ENCODE data around the gene HERC4. TPM values are rescaled to one million over a fixed set of nuclear protein-coding genes. Genes with fewer than 3 reads are reported as not detected.
A peak's percentile ranks its signal among the peaks of the same experiment; 100 is the strongest.

HERC4 gene, protein sequence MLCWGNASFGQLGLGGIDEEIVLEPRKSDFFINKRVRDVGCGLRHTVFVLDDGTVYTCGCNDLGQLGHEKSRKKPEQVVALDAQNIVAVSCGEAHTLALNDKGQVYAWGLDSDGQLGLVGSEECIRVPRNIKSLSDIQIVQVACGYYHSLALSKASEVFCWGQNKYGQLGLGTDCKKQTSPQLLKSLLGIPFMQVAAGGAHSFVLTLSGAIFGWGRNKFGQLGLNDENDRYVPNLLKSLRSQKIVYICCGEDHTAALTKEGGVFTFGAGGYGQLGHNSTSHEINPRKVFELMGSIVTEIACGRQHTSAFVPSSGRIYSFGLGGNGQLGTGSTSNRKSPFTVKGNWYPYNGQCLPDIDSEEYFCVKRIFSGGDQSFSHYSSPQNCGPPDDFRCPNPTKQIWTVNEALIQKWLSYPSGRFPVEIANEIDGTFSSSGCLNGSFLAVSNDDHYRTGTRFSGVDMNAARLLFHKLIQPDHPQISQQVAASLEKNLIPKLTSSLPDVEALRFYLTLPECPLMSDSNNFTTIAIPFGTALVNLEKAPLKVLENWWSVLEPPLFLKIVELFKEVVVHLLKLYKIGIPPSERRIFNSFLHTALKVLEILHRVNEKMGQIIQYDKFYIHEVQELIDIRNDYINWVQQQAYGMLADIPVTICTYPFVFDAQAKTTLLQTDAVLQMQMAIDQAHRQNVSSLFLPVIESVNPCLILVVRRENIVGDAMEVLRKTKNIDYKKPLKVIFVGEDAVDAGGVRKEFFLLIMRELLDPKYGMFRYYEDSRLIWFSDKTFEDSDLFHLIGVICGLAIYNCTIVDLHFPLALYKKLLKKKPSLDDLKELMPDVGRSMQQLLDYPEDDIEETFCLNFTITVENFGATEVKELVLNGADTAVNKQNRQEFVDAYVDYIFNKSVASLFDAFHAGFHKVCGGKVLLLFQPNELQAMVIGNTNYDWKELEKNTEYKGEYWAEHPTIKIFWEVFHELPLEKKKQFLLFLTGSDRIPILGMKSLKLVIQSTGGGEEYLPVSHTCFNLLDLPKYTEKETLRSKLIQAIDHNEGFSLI
- total RNA-seq: 42.5 and 70.2 TPM in 2 replicates

DNA sequence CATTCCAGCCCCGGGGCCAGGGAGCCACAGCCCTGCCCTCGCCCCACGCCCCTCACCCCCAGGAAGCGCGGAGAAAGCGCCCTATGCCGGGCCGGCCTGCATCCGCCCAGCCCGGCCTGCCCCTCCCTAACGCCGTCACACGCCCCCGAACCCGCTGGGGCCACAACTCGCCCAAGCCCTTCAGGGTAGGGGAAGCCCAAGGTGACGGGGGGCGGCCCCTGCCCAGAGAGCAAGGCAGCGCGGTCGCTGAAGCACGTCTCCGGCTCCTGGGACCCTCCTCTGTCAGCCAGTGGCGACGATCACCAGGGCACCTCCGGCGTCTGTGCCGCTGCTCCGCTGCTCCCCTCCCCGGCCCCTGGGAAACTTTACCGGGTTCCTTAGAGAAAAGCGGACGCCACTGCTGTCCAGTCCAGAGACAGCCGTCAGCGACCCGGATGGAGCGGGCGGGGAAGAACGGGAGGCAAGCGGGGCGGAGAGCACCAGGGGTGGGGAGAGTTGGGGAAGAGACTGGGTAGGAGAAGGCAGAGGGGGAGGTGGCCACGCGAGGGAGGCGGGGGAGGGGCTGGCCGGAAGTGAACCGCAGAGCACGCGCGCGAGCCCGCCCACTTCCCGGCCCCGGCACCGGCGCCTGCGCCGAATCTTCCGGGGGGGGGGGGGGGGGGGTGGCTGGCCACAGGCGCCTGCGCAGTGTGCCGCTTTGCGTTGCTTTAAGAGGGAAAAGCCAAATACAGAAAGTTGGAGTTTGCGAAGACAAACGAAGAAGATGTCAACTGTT lies at the start of gene HERC4:
HERC4 (minus strand) TSS at position 509 of the 775 bp plus-strand sequence. CDS start 2,175 bp downstream, outside the sequence.
- DNase-seq (ENCODE audit: low read depth, low spot score): peak; percentile 71

DNA sequence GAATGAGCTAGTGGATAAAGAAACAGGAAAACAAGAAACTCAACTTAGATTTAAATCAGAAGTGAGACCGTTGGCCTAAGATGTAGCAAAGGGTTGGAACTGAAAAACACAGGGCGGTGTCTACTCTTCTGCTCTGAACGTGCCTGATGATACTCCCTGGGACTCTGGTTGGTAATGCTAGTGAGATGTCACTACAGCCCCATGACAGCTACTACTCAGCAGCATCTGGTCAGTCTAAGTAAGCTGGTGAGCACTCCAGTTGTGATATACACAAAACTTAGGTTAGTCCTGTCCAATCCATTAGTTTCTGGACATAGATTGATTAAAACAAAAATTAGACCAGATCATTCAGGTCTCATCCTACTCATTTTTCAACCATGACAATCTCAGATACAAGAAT lies 49.6 kb upstream of the HERC4 start:
- no peak for DNase-seq (ENCODE audit: low read depth, low spot score)

DNA sequence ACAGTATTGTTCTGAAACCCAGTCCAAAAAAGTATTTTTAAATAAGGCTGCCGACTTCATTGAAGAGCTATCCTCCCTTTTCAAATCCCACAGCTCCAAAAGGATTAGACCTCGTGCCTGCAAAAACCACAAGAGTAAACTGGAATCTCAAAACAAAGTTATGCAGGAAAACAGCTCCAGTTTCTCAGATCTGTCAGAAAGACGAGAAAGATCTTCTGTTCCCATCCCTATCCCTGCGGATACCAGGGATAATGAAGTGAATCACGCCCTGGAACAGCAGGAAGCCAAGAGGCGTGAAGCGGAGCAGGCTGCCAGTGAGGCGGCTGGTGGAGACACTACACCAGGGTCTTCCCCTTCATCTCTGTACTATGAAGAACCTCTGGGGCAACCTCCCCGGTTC lies 46.8 kb upstream of the HERC4 start:
- no peak for DNase-seq (ENCODE audit: low read depth, low spot score)

DNA sequence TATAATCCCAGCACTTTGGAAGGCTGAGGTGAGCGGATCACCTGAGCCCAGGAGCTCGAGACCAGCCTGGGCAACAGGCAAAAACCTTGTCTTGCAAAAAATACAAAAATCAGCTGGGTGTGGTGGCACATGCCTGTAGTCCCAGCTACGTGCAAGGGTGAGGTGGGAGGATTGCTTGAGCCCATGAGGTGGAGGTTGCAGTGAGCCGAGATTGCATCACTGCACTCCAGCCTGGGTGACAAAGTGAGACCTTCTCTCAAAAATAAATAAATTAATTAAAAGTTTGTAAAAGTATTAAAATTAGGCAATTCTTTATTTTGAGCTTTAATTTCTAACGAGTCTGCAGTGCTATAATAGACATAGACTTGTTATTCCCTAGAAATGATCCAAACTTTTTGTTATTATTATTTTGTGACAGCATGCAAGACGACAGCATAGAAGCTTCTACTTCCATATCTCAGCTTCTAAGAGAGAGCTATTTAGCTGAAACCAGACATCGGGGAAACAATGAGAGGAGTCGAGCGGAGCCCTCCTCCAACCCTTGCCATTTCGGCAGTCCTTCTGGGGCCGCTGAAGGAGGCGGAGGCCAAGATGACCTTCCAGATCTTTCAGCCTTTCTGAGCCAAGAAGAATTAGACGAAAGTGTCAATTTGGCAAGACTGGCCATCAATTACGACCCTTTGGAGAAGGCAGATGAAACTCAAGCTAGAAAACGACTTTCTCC lies 46.1 kb upstream of the HERC4 start:
- DNase-seq (ENCODE audit: low read depth, low spot score): no peak

DNA sequence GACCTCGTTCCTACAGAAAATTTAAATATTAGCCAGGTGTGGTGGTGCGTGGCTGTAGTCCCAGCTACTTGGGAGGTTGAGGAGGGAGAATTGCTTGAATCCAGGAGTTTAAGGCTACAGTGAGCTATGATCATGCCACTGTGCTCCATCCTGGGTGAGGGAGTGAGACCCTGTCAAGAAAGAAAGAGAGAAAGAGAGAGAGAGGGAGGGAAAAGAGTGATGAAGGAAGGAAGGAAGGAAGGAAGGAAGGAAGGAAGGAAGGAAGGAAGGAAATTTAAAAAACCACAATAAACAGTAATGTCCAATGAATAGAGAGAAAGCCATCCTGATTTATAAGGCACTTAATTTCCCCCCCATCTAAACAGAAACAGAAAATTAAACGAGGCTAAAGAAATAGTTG lies 43.6 kb upstream of the HERC4 start:
- DNase-seq (ENCODE audit: low read depth, low spot score): no peak

DNA sequence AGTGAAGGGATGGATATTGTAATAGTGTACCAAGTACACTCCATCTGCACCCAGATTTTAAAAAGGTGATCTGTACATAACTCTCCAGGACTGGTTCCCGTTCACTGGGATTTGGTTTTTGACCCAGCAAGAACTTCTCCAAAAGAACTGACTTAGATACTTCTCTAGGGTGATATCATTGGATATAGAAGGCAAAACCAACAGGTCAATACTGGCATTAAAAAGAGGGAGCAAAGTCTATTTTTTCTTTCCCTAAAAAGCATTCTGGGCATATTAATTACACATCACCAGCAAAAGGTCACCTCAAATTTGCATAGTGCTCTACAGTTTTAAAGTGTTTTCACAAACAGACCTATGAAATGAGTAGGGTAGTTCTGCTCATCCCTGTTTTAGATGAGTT lies 37.8 kb upstream of the HERC4 start:
- DNase-seq (ENCODE audit: low read depth, low spot score): no peak

DNA sequence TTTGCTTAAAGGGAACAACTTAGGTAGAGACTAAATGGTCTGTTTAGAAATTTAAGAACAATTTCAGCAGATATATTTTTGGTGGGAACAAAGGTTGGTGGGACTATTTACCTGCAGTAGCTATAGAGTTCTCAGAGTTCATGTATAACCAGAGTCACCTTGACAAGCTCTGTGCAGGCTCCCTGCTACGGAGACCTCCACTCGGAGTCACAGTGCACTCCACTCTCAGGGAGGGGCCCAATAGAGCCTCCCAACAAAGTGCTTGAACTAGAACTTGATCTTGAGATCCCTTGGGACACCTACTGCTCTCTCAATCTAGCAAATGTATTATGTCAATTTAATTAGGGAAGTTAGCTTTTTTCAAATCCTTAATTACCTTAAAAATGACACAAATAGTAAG lies 36.5 kb upstream of the HERC4 start:
- DNase-seq (ENCODE audit: low read depth, low spot score): no peak

DNA sequence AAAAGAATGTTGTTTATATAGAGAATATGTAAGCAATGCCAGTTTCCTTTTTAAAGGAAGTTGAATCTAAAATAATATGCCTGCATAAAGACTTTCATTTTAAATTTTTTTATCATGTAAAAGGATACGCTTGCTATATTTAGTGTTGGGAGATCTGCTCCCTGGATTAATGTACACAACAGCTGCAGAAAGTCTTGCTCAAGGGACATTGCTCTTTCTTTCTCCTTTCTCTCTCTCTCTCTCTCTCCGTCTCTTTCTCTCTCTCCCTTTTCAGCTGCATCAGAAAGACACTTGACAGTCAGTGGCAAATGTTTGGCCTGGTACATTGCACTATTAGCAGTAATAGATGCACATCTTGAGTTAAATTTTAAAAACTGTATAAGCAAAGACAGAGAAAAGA lies 34.9 kb upstream of the HERC4 start:
- no peak for DNase-seq (ENCODE audit: low read depth, low spot score)

DNA sequence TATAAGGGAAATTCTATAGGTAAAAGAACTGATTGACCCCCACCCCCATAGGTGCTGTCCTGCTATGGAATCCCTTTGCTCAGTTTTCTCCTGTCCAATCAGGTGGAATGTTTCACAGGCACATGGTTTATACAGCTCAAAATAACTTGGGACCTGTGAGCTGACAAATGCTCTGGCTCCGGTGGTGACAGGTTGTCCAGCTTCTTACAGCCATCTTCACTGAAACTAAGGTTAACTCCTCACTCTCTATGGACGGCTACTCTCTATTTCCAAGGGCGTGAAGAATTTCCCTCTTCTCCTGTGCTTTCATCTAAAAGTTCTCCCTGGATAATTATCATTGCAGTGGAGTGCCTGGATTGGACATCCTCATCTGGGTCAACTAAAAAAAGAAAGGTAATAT lies 34.2 kb upstream of the HERC4 start, which contains the start of gene MYPN:
MYPN (plus strand) TSS at position 158 of the 400 bp plus-strand sequence. CDS start 11,951 bp downstream, outside the sequence.
- no peak for DNase-seq (ENCODE audit: low read depth, low spot score)

DNA sequence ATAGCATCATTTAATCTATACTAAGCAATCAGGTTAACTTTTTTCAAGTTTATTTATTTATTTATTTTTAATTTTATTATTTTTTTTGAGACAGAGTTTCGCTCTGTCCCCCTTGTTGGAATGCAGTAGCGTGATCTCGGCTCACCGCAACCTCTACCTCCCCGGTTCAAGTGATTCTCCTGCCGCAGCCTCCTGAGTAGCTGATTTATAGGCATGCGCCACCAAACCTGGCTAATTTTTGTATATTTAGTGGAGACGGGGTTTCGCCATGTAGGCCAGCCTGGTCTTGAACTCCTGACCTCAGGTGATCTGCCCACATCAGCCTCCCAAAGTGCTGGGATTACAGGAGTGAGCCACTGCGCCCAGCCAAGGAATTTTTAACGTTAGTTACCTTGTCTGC lies 33.6 kb upstream of the HERC4 start:
- DNase-seq (ENCODE audit: low read depth, low spot score): no peak

DNA sequence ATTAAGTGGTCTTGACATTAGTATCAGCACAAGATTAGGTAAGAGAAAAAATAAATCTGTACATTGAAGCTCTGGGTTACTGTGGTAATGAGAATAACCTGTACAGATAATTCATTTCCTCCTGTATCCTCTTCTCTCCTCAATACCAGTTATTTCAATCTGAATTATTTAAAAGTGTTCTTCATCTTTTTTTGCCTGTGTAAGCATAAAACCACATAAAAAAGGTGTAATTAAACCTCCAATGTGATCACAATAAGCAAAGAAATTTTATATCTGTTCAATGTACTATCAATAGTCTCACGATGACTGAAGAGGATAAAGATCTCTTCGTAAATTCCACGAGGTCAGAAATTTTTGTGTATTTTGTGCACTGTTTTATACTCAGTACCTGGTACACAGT lies 33.0 kb upstream of the HERC4 start:
- no peak for DNase-seq (ENCODE audit: low read depth, low spot score)

DNA sequence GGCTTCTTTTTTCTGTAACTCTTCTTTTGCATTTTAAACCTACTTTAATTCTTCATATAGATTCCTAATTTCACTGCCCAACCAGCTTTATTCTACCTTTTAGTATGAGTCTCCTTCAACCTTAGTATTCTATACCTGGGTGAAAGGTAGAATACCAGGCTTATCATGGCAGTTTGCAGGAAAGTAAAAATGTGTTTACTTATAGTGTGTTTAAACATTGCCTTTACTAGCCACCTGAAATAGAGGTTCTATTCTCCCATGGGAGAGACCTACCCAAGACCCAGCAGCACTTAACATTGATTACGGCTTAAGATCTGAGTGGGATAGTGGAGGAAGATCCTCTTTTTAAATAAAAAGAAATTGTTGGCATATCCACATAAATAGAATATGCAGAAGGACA lies 32.6 kb upstream of the HERC4 start:
- no peak for DNase-seq (ENCODE audit: low read depth, low spot score)

DNA sequence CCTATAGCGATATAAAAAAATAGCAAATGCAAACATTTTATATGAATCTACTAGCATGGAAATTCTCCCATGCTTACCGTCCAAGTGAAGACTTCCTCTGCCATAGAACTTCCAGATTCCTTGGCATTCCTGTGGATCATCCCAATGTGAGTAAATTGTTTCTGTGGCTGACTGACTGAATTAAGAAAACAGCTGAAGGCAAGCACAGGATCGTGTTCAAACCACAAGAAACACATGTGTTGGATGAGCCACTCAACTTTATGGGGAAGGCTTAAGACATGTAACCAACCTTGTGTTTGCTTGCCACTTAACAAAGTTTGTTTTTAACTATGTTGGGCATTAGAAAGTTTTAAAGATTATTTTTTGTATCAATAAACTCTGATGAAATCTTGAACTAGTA lies 31.6 kb upstream of the HERC4 start:
- DNase-seq (ENCODE audit: low read depth, low spot score): no peak

DNA sequence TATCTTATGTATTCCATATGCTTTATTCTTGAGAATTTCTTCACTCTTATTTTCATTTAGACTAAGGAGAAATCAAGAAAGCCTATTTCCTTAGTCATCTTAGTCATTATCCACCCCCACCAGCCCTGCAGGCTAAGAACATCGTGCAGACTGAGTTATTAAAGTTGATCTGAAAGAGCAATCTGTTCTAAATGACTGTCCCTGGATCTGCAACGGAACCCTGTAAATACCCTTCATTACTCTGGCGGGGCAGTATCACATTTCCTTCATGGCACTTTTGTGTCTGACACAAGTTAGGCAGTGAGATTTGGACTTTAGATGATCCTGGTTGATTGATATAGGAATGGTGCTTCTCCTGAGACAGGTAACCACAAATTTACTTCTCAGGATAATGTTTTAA lies 30.7 kb upstream of the HERC4 start:
- DNase-seq (ENCODE audit: low read depth, low spot score): no peak

DNA sequence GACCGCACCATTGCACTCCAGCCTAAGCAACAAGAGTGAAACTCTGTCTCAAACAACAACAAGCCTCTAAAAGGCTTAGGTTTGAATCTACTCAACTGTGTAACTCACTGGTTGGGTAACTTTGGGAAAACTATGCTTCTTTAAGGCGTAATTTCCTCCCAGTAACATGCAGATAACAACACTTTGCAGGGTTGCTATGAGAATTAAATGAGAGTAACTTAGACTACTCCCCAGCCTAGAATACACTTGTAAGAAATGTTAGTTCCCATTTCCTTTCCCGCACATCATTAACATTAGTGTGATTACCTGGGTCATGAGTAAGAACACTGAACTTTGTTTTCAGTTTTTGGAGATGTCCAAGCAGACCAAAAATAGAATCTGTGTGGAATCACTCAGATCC lies 28.8 kb upstream of the HERC4 start:
- no peak for DNase-seq (ENCODE audit: low read depth, low spot score)

DNA sequence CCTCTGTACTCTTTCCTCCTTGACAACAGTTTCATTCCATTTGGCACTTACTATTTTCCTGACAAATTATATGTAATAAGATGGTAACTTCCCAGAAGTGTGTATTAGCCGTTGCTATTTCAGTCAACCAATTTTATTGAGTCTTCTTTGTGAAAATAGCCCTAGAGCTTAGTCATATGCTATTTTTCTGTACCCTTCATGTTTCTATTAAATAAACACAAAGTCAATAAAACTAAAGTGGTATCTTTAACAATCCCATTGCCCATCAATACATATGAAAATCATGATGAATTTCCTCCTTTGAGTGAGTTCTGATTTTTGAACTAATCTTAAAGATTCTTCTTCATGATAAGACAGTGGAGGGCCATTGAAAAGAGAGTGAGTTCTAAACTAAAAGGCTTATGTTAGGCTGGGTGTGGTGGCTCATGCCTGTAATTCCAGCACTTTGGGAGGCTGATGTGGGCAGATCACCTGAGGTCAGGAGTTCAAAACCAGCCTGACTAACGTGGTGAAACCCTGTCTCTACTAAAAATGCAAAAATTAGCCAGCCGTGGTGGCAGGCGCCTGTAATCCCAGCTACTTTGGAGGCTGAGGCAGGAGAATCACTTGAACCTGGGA lies 28.3 kb upstream of the HERC4 start:
- no peak for DNase-seq (ENCODE audit: low read depth, low spot score)

DNA sequence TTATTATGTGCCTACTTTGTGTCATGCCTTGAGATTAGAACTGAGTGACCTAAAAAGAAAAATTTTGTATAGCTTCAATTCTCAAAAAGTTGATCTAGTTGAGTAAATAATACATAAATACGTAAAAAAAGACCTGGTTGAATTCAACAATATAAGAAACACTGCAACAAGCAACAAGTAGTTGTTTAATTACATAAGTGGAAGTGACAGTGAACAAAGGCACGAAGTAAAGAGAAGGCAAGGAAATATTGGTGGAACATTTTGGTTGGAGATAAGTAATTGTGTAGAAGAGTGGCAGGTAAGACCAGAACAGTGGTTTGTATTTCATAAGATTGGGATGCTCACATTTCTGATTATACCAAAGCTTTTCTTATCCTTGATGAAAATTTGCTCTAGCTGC lies 26.0 kb upstream of the HERC4 start:
- no peak for DNase-seq (ENCODE audit: low read depth, low spot score)

DNA sequence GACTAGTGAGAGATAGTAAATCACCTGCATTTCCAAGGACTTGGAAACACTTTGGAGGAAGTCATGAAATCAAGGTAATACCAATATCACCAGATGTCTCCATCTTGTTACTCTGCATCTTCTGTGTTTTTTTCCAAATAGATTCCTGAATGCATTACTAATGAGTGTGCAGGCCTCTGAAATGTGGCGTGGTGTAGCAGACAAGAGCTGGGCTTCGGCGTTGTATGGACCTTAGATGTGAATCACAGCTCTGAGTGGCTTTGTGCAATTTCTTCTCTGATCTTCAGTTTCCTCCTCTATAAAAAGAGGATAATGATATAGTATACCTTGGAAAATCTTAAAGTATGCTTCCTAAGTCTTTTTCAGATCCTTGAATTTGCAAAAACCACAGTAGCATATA lies 24.7 kb upstream of the HERC4 start:
- no peak for DNase-seq (ENCODE audit: low read depth, low spot score)

DNA sequence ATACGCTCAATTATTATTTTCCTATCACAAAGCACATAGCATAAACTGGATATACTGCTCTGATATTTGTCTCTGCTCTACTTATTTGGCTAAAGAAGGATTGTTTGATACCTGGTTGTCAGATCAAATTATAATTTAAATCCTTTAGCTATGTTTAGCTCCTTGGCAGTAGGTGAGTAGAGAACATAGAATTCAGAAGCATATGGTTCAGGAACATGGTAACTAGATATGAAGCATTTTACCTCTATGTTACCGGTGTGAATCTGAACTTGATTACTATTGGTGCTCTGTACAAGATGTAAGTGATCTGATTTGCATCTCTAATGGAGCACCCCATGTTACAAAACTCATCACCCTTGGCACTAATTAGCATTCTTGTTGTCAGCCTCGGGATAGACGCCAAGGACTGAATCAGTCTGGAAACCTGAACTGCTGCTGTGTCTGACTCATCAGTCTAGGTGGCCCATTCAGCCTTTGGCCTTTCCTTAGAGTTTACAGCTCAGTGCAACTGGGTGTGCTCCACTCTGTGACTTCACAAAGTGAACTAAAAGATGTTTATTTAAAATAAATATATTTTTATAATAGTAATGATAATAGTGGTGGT lies 21.9 kb upstream of the HERC4 start:
- peak; percentile 55 for DNase-seq (ENCODE audit: low read depth, low spot score)

DNA sequence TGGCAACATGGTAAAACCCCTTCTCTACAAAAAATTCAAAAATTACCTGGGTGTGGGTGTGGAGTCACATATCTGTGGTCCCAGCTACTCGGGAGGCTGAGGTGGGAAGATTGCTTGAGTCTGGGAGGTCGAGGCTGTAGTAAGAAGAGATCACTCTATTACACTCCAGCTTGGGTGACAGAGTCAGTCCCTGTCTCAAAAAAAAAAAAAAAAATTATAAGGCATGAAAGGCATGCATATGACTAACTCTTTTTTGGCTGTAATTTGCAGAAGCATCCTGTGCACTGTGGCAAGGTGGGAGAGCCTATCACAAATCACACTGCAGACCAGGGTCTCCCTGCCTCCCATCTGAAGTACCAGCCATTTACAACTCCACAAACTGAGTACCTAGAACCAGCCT lies 20.1 kb upstream of the HERC4 start:
- DNase-seq (ENCODE audit: low read depth, low spot score): no peak
